Progenitor cell of endocrine pancreas (in vitro differentiated cells): ENCODE data around the gene CSNK1A1. TPM values are rescaled to one million over a fixed set of nuclear protein-coding genes. Genes with fewer than 3 reads are reported as not detected.
"Not testable (repeated sequence)": the region's sequence is repeated elsewhere in the genome, so short reads cannot be mapped to it uniquely, and the experiment has no call there.

Experiments used
- DNase-seq: peaks from one replicate; pipeline ENCODE4 v3.0.0; 2021; ENCODE audit warnings: low spot score; ENCODE audit not compliant: unreplicated experiment
- H3K27ac Mint-ChIP-seq: 2 replicates; pipeline ENCODE4 v1.8.0; 2021; ENCODE audit warnings: mild to moderate bottlenecking, moderate library complexity, mixed read lengths
- H3K27me3 Mint-ChIP-seq: 2 replicates; pipeline ENCODE4 v1.8.0; 2021; ENCODE audit warnings: mixed read lengths
- H3K36me3 Mint-ChIP-seq: 2 replicates; pipeline ENCODE4 v1.8.0; 2022; ENCODE audit warnings: mixed read lengths; ENCODE audit not compliant: insufficient read depth
- H3K4me1 Mint-ChIP-seq: 2 replicates; pipeline ENCODE4 v1.8.0; 2021; ENCODE audit warnings: low read depth, mixed read lengths
- H3K4me3 Mint-ChIP-seq: 2 replicates; pipeline ENCODE4 v1.8.0; 2021; ENCODE audit warnings: low read depth, mild to moderate bottlenecking, moderate library complexity, mixed read lengths
- H3K9me3 Mint-ChIP-seq: 2 replicates; pipeline ENCODE4 v1.8.0; 2021; ENCODE audit warnings: low read depth, mixed read lengths
- CTCF ChIP-seq: fragments of 200-600 bp; sonication (generic); IDR thresholded peaks from one replicate; pipeline ENCODE4 v1.5.0; 2021; ENCODE audit warnings: antibody characterized with exemption, mild to moderate bottlenecking; ENCODE audit not compliant: unreplicated experiment
- total RNA-seq: library from RNA; stranded (reverse); gene quantifications from 2 replicates; pipeline ENCODE4 v1.2.1, GENCODE V29; 2021

The CSNK1A1 gene
- total RNA-seq, 1 donor from 2014 or later: 213 TPM

GRCh38 chr5:149596712-149597111, 45.5 kb upstream of the CSNK1A1 start:
- DNase-seq: no peak
- H3K27ac Mint-ChIP-seq: no peak overlapping the region
- H3K36me3 Mint-ChIP-seq: no peaks in the 10 kb centered on the region
- no peak overlapping the region for H3K4me3 Mint-ChIP-seq
- H3K9me3 Mint-ChIP-seq: no peaks in the 10 kb centered on the region
- no peaks in the 10 kb centered on the region for H3K4me1 Mint-ChIP-seq
- no peak for TF ChIP-seq CTCF
- peaks cover 2% of the 10 kb centered on the region for H3K27me3 Mint-ChIP-seq

GRCh38 chr5:149595105-149595504, 43.9 kb upstream of the CSNK1A1 start:
- not testable (repeated sequence) for H3K27ac Mint-ChIP-seq, DNase-seq, H3K36me3 Mint-ChIP-seq, H3K4me3 Mint-ChIP-seq, H3K27me3 Mint-ChIP-seq, H3K4me1 Mint-ChIP-seq, H3K9me3 Mint-ChIP-seq

GRCh38 chr5:149594206-149594895, 43.1 kb upstream of the CSNK1A1 start:
- Mint-ChIP-seq H3K4me3 (no peak overlapping the region), H3K9me3 (no peaks in the 10 kb centered on the region), H3K4me1 (no peaks in the 10 kb centered on the region), H3K36me3 (no peaks in the 10 kb centered on the region), H3K27me3 (peaks cover 2% of the 10 kb centered on the region), H3K27ac (no peak overlapping the region)
- TF ChIP-seq CTCF: no peak
- DNase-seq: no peak

GRCh38 chr5:149593370-149593769, 42.1 kb upstream of the CSNK1A1 start:
- Mint-ChIP-seq H3K36me3 (no peaks in the 10 kb centered on the region), H3K4me1 (no peaks in the 10 kb centered on the region), H3K9me3 (no peaks in the 10 kb centered on the region), H3K27me3 (peaks cover 2% of the 10 kb centered on the region), H3K4me3 (no peak overlapping the region), H3K27ac (no peak overlapping the region)
- no peak for DNase-seq
- TF ChIP-seq CTCF: no peak

- no peak overlapping the region for H3K4me3 Mint-ChIP-seq
- no peak for TF ChIP-seq CTCF
- H3K36me3 Mint-ChIP-seq: no peaks in the 10 kb centered on the region
- no peaks in the 10 kb centered on the region for H3K4me1 Mint-ChIP-seq
- no peak overlapping the region for H3K27ac Mint-ChIP-seq
- peaks cover 2% of the 10 kb centered on the region for H3K27me3 Mint-ChIP-seq
- H3K9me3 Mint-ChIP-seq: no peaks in the 10 kb centered on the region
- DNase-seq: no peak
Measured at GRCh38 chr5:149588936-149589335, 37.7 kb upstream of the CSNK1A1 start.

GRCh38 chr5:149586708-149587318, 35.6 kb upstream of the CSNK1A1 start:
- Mint-ChIP-seq H3K27ac (no peak overlapping the region), H3K27me3 (peaks cover 5% of the 10 kb centered on the region), H3K4me3 (no peak overlapping the region), H3K4me1 (no peaks in the 10 kb centered on the region), H3K9me3 (no peaks in the 10 kb centered on the region), H3K36me3 (no peaks in the 10 kb centered on the region)
- no peak for DNase-seq
- TF ChIP-seq CTCF: no peak
